Osteocyte (in vitro differentiated cells): ENCODE results near the gene PLEKHG4B. TPM values are rescaled to one million over a fixed set of nuclear protein-coding genes. Genes with fewer than 3 reads are reported as not detected.

ENCODE experiments used
- DNase-seq: peaks from one replicate; pipeline ENCODE4 v3.0.0; 2021; ENCODE audit warnings: mixed read lengths; ENCODE audit not compliant: unreplicated experiment; ENCODE audit errors: extremely low spot score
- H3K27ac Mint-ChIP-seq: one replicate; pipeline ENCODE4 v1.8.0; 2021; ENCODE audit warnings: mild to moderate bottlenecking, mixed read lengths; ENCODE audit not compliant: unreplicated experiment
- H3K27me3 Mint-ChIP-seq: one replicate; pipeline ENCODE4 v1.8.0; 2021; ENCODE audit warnings: mixed read lengths; ENCODE audit not compliant: unreplicated experiment
- H3K36me3 Mint-ChIP-seq: one replicate; pipeline ENCODE4 v1.8.0; 2021; ENCODE audit warnings: mixed read lengths; ENCODE audit not compliant: unreplicated experiment
- H3K4me1 Mint-ChIP-seq: one replicate; pipeline ENCODE4 v1.8.0; 2021; ENCODE audit warnings: mixed read lengths; ENCODE audit not compliant: unreplicated experiment
- H3K4me3 Mint-ChIP-seq: one replicate; pipeline ENCODE4 v1.8.0; 2021; ENCODE audit warnings: mild to moderate bottlenecking, moderate library complexity, mixed read lengths; ENCODE audit not compliant: unreplicated experiment
- H3K9me3 Mint-ChIP-seq: one replicate; pipeline ENCODE4 v1.8.0; 2021; ENCODE audit warnings: mixed read lengths; ENCODE audit not compliant: unreplicated experiment
- CTCF ChIP-seq: fragments of 200-600 bp; sonication (generic); IDR thresholded peaks from 2 replicates; pipeline ENCODE4 v1.5.0; 2021; ENCODE audit warnings: antibody characterized with exemption, mild to moderate bottlenecking, moderate library complexity
- total RNA-seq: library from RNA; stranded (reverse); gene quantifications from 2 replicates; pipeline ENCODE4 v1.2.1, GENCODE V29; 2021

Gene PLEKHG4B
- total RNA-seq, 1 donor from 2014 or later: 4.5 TPM

DNA sequence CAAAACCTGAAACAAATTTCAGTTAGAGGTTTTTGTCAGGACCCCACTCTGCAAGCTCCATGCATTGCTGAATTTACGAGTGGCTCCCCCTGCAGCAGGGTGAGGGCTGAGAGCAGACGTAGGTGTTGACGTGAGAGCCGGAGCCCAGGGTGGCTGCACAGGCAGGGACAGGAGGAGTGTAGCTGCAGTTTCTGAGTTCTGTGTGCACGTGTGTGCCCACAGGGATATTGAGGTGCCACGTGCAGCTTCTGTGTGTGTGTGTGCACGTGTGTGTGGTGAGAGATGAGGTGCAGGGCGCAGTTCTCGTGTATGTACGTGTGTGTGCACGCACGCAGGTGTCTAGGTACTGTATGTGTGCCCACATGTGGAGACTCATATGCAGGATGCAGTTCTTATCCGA lies 14.6 kb downstream of the PLEKHG4B start:
- no peak for DNase-seq
- no peaks in the 10 kb centered on the region for H3K9me3 Mint-ChIP-seq
- no peak for TF ChIP-seq CTCF
- H3K27me3 Mint-ChIP-seq: peaks cover 36% of the 10 kb centered on the region
- no peak overlapping the region for H3K4me3 Mint-ChIP-seq
- H3K36me3 Mint-ChIP-seq: no peaks in the 10 kb centered on the region
- H3K4me1 Mint-ChIP-seq: no peaks in the 10 kb centered on the region
- H3K27ac Mint-ChIP-seq: no peak overlapping the region

- Mint-ChIP-seq H3K27ac (no peak overlapping the region), H3K27me3 (peaks cover 34% of the 10 kb centered on the region), H3K9me3 (no peaks in the 10 kb centered on the region), H3K4me1 (no peaks in the 10 kb centered on the region), H3K4me3 (no peak overlapping the region), H3K36me3 (no peaks in the 10 kb centered on the region)
- TF ChIP-seq CTCF: no peak
- no peak for DNase-seq
Measured at GRCh38 chr5:107526-107925, 15.6 kb downstream of the PLEKHG4B start.

DNA sequence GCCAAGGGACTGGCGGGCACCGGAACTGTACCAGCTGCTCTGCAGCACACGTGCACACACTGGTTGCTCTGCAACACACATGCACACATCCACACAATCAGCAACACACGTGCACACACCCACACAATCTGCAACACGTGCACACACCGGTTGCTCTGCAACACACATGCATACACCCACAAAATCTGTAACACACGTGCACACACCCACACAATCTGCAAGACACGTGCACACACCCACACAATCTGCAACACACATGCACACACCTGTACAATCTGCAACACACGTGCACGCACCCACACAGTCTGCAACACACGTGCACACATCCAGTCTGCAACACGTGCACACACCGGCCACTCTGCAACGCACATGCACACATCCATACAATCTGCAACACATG lies 17.9 kb downstream of the PLEKHG4B start:
- DNase-seq: no peak
- Mint-ChIP-seq H3K27ac (no peak overlapping the region), H3K27me3 (peaks cover 18% of the 10 kb centered on the region), H3K9me3 (peaks cover 3% of the 10 kb centered on the region), H3K4me1 (no peaks in the 10 kb centered on the region), H3K4me3 (no peak overlapping the region), H3K36me3 (peaks cover 4% of the 10 kb centered on the region)
- TF ChIP-seq CTCF: no peak

DNA sequence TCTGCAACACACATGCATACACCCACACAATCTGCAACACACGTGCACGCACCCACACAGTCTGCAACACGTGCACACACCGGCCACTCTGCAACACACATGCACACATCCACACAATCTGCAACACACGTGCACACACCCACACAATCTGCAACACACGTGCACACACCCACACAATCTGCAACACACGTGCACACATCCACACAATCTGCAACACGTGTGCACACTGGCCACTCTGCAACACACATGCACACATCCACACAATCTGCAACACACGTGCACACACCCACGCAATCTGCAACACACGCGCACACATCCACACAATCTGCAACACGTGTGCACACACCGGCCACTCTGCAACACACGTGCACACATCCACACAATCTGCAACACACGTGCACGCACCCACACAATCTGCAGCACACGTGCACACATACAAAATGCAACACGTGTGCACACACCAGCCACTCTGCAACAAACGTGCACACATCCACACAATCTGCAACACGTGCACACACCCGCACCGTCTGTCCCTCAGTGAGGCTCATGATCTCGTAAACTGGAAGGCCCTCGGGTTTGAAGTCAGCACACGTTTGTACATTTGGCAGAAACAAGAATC lies 18.4 kb downstream of the PLEKHG4B start:
- Mint-ChIP-seq H3K4me3 (no peak overlapping the region), H3K9me3 (peaks cover 5% of the 10 kb centered on the region), H3K27me3 (peaks cover 15% of the 10 kb centered on the region), H3K4me1 (no peaks in the 10 kb centered on the region), H3K36me3 (peaks cover 6% of the 10 kb centered on the region), H3K27ac (no peak overlapping the region)
- DNase-seq: no peak
- no peak for TF ChIP-seq CTCF

DNA sequence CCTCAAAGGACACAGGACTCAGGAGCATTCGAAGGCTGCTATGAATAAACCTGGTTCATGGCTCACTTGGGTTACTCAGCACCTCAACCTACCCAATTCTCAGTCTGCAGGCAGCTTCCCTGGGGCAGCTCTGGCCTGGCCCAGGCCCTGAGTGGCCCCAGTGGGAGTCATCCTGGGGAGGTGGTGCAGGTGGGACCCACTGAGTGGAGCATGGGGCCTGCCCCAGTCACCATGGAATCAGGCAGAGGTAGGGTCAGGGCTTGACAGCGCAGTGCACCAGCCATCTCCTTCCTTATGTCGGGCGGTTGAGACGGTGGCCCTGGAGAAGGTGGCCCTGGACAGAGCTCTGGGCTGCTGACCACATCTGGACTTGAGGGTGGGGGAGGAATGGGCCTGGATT lies 19.2 kb downstream of the PLEKHG4B start:
- H3K4me3 Mint-ChIP-seq: no peak overlapping the region
- no peak overlapping the region for H3K27ac Mint-ChIP-seq
- peaks cover 16% of the 10 kb centered on the region for H3K27me3 Mint-ChIP-seq
- peaks cover 6% of the 10 kb centered on the region for H3K36me3 Mint-ChIP-seq
- DNase-seq: no peak
- H3K9me3 Mint-ChIP-seq: peaks cover 5% of the 10 kb centered on the region
- TF ChIP-seq CTCF: no peak
- no peaks in the 10 kb centered on the region for H3K4me1 Mint-ChIP-seq
